Measurements from ENCODE around the gene STPG2.

Gene STPG2

GRCh38 chr4:97762115-97762512 is 381.2 kb downstream of the STPG2 start:
- no peak overlapping the region for H3K4me3 Mint-ChIP-seq
- H3K27ac Mint-ChIP-seq = no peak overlapping the region
- no peaks in the 10 kb centered on the region for H3K9me3 Mint-ChIP-seq
- H3K4me1 Mint-ChIP-seq = no peaks in the 10 kb centered on the region
- no peaks in the 10 kb centered on the region for H3K27me3 Mint-ChIP-seq
- H3K36me3 Mint-ChIP-seq = no peaks in the 10 kb centered on the region
- DNase-seq (ENCODE audit: low spot score in 2 of 2) = no peak
- no peak for ATAC-seq (ENCODE audit: low read depth)

- Mint-ChIP-seq H3K27ac (no peak overlapping the region), H3K4me3 (no peak overlapping the region), H3K4me1 (no peaks in the 10 kb centered on the region), H3K36me3 (no peaks in the 10 kb centered on the region), H3K27me3 (no peaks in the 10 kb centered on the region), H3K9me3 (no peaks in the 10 kb centered on the region)
- DNase-seq (ENCODE audit: low spot score in 2 of 2) (no peak), ATAC-seq (ENCODE audit: low read depth) (no peak)
Measured at GRCh38 chr4:97761445-97762114, 381.7 kb downstream of the STPG2 start.

GRCh38 chr4:97759785-97760184 is 383.5 kb downstream of the STPG2 start:
- no peak overlapping the region for H3K4me3 Mint-ChIP-seq
- no peaks in the 10 kb centered on the region for H3K27me3 Mint-ChIP-seq
- H3K4me1 Mint-ChIP-seq = no peaks in the 10 kb centered on the region
- H3K9me3 Mint-ChIP-seq = no peaks in the 10 kb centered on the region
- ATAC-seq (ENCODE audit: low read depth) = no peak
- no peak for DNase-seq (ENCODE audit: low spot score in 2 of 2)
- H3K27ac Mint-ChIP-seq = no peak overlapping the region
- H3K36me3 Mint-ChIP-seq = no peaks in the 10 kb centered on the region

GRCh38 chr4:97752599-97752998 is 390.7 kb downstream of the STPG2 start:
- H3K4me1 Mint-ChIP-seq = no peaks in the 10 kb centered on the region
- no peak overlapping the region for H3K27ac Mint-ChIP-seq
- no peaks in the 10 kb centered on the region for H3K27me3 Mint-ChIP-seq
- DNase-seq (ENCODE audit: low spot score in 2 of 2) = no peak
- no peak for ATAC-seq (ENCODE audit: low read depth)
- no peak overlapping the region for H3K4me3 Mint-ChIP-seq
- no peaks in the 10 kb centered on the region for H3K36me3 Mint-ChIP-seq
- no peaks in the 10 kb centered on the region for H3K9me3 Mint-ChIP-seq

GRCh38 chr4:97747945-97748344 is 395.3 kb downstream of the STPG2 start:
- H3K9me3 Mint-ChIP-seq = no peaks in the 10 kb centered on the region

GRCh38 chr4:97720869-97721432 is 422.3 kb downstream of the STPG2 start:
- no peaks in the 10 kb centered on the region for H3K4me1 Mint-ChIP-seq
- H3K27me3 Mint-ChIP-seq = peaks cover 1% of the 10 kb centered on the region
- H3K36me3 Mint-ChIP-seq = no peaks in the 10 kb centered on the region
- no peak overlapping the region for H3K27ac Mint-ChIP-seq
- no peak overlapping the region for H3K4me3 Mint-ChIP-seq
- DNase-seq (ENCODE audit: low spot score in 2 of 2) (no peak), ATAC-seq (ENCODE audit: low read depth) (no peak)
- no peaks in the 10 kb centered on the region for H3K9me3 Mint-ChIP-seq

More at GRCh38 chr4:97747945-97748344, 395.3 kb downstream of the STPG2 start:
- Mint-ChIP-seq H3K36me3 (no peaks in the 10 kb centered on the region), H3K27ac (no peak overlapping the region), H3K4me3 (no peak overlapping the region), H3K27me3 (no peaks in the 10 kb centered on the region), H3K4me1 (no peaks in the 10 kb centered on the region)
- ATAC-seq (ENCODE audit: low read depth) (no peak), DNase-seq (ENCODE audit: low spot score in 2 of 2) (no peak)

- Mint-ChIP-seq H3K27ac (no peak overlapping the region), H3K4me3 (no peak overlapping the region), H3K27me3 (no peaks in the 10 kb centered on the region), H3K36me3 (no peaks in the 10 kb centered on the region), H3K4me1 (no peaks in the 10 kb centered on the region), H3K9me3 (peaks cover 12% of the 10 kb centered on the region)
- DNase-seq (ENCODE audit: low spot score in 2 of 2) (no peak), ATAC-seq (ENCODE audit: low read depth) (no peak)
Measured at GRCh38 chr4:97691111-97691605, 452.1 kb downstream of the STPG2 start.

GRCh38 chr4:97670703-97671269 is 472.5 kb downstream of the STPG2 start:
- ATAC-seq (ENCODE audit: low read depth) (no peak), DNase-seq (ENCODE audit: low spot score in 2 of 2) (no peak)
- Mint-ChIP-seq H3K36me3 (no peaks in the 10 kb centered on the region), H3K27me3 (no peaks in the 10 kb centered on the region), H3K27ac (no peak overlapping the region), H3K4me1 (no peaks in the 10 kb centered on the region), H3K4me3 (no peak overlapping the region), H3K9me3 (peaks cover 1% of the 10 kb centered on the region)

GRCh38 chr4:97665553-97665952 is 477.7 kb downstream of the STPG2 start:
- Mint-ChIP-seq H3K27ac (no peak overlapping the region), H3K27me3 (no peaks in the 10 kb centered on the region), H3K9me3 (peaks cover 1% of the 10 kb centered on the region), H3K4me1 (no peaks in the 10 kb centered on the region), H3K36me3 (no peaks in the 10 kb centered on the region), H3K4me3 (no peak overlapping the region)
- no peak for ATAC-seq (ENCODE audit: low read depth)
- DNase-seq (ENCODE audit: low spot score in 2 of 2) = no peak

- Mint-ChIP-seq H3K4me1 (no peaks in the 10 kb centered on the region), H3K9me3 (peaks cover 1% of the 10 kb centered on the region), H3K27ac (no peak overlapping the region), H3K36me3 (no peaks in the 10 kb centered on the region), H3K27me3 (no peaks in the 10 kb centered on the region), H3K4me3 (no peak overlapping the region)
- no peak for DNase-seq (ENCODE audit: low spot score in 2 of 2)
- no peak for ATAC-seq (ENCODE audit: low read depth)
Measured at GRCh38 chr4:97664741-97665140, 478.5 kb downstream of the STPG2 start.

- Mint-ChIP-seq H3K9me3 (no peaks in the 10 kb centered on the region), H3K4me1 (no peaks in the 10 kb centered on the region), H3K36me3 (no peaks in the 10 kb centered on the region), H3K4me3 (no peak overlapping the region), H3K27me3 (no peaks in the 10 kb centered on the region), H3K27ac (no peak overlapping the region)
- ATAC-seq (ENCODE audit: low read depth) = no peak
- no peak for DNase-seq (ENCODE audit: low spot score in 2 of 2)
Measured at GRCh38 chr4:97662133-97662532, 481.1 kb downstream of the STPG2 start.

GRCh38 chr4:97656044-97656720 is 487.1 kb downstream of the STPG2 start:
- Mint-ChIP-seq H3K4me3 (no peak overlapping the region), H3K36me3 (no peaks in the 10 kb centered on the region), H3K27me3 (no peaks in the 10 kb centered on the region), H3K27ac (no peak overlapping the region), H3K9me3 (no peaks in the 10 kb centered on the region), H3K4me1 (no peaks in the 10 kb centered on the region)
- DNase-seq (ENCODE audit: low spot score in 2 of 2) (no peak), ATAC-seq (ENCODE audit: low read depth) (no peak)

- no peaks in the 10 kb centered on the region for H3K36me3 Mint-ChIP-seq
- H3K4me1 Mint-ChIP-seq = no peaks in the 10 kb centered on the region
- H3K27ac Mint-ChIP-seq = no peak overlapping the region
- no peaks in the 10 kb centered on the region for H3K9me3 Mint-ChIP-seq
- DNase-seq (ENCODE audit: low spot score in 2 of 2) (no peak), ATAC-seq (ENCODE audit: low read depth) (no peak)
- no peaks in the 10 kb centered on the region for H3K27me3 Mint-ChIP-seq
- H3K4me3 Mint-ChIP-seq = no peak overlapping the region
Measured at GRCh38 chr4:97653701-97654100, 489.6 kb downstream of the STPG2 start.

- no peaks in the 10 kb centered on the region for H3K27me3 Mint-ChIP-seq
- H3K27ac Mint-ChIP-seq = no peak overlapping the region
- no peaks in the 10 kb centered on the region for H3K4me1 Mint-ChIP-seq
- H3K4me3 Mint-ChIP-seq = no peak overlapping the region
- ATAC-seq (ENCODE audit: low read depth) (no peak), DNase-seq (ENCODE audit: low spot score in 2 of 2) (no peak)
- no peaks in the 10 kb centered on the region for H3K36me3 Mint-ChIP-seq
- H3K9me3 Mint-ChIP-seq = no peaks in the 10 kb centered on the region
Measured at GRCh38 chr4:97646997-97647396, 496.3 kb downstream of the STPG2 start.

All from memory B cell (primary cell).